GM12878 (cell line): ENCODE results near the gene PGAP3. TPM values are rescaled to one million over a fixed set of nuclear protein-coding genes. Genes with fewer than 3 reads are reported as not detected.

Source experiments
- ATAC-seq: fragments of 200-7000 bp; cut with Tn5 transposase; 3 replicates; pipeline ENCODE4 v1.9.1; 2020; ENCODE audit warnings: mild to moderate bottlenecking, moderate library complexity
- BruUV-seq: library from RNA; stranded (reverse); fragments of 400-500 nt; replicated peaks from 2 replicates; lab custom pipeline; 2021; lab: Mats Ljungman, UMichigan
- CTCF ChIA-PET: fragments of 300-600 bp; sonication (Branson Sonifier 250); formaldehyde crosslinking; extraction: SDS; loops from one replicate; lab custom pipeline; 2021; ENCODE audit warnings: inconsistent platforms; lab: Yijun Ruan, JAX
- POLR2A ChIA-PET: fragments of 350-600 bp; formaldehyde crosslinking; extraction: SDS; loops from one replicate; lab custom pipeline; 2021; ENCODE audit warnings: inconsistent platforms; lab: Charles Lee
- RAD21 ChIA-PET: fragments of 300-600 bp; sonication (Branson Sonifier 250); formaldehyde crosslinking; loops from one replicate; lab custom pipeline; 2023; ENCODE audit warnings: antibody characterized with exemption; ENCODE audit not compliant: unreplicated experiment; lab: Charles Lee
- SMC1A ChIA-PET: fragments of 300-600 bp; sonication (Branson Sonifier 250); formaldehyde crosslinking; loops from one replicate; lab custom pipeline; 2023; ENCODE audit not compliant: unreplicated experiment, uncharacterized antibody; lab: Charles Lee
- DNase-seq: peaks from one replicate; pipeline ENCODE4 v3.0.0-alpha.2; 2011; ENCODE audit warnings: low read depth, low spot score
- FAIRE-seq: peaks from 3 replicates; lab custom pipeline; 2011; peaks lifted over from hg19 to GRCh38; lab: Jason Lieb, UNC
- H2AFZ ChIP-seq: 2 replicates; pipeline ENCODE4 v1.6.0; 2011; ENCODE audit warnings: low read depth, low read length, control low read depth; ENCODE audit not compliant: control insufficient read depth
- H3K27ac ChIP-seq: 2 replicates; pipeline ENCODE4 v1.5.1; 2011; ENCODE audit warnings: control low read depth; ENCODE audit not compliant: control insufficient read depth, insufficient read depth
- H3K27me3 ChIP-seq, 2 experiments: replicated peaks in 1 of 2; 2 replicates each; pipeline versions ENCODE4 v1.6.0 to v1.6.1; 2011; ENCODE audit warnings: low read length in 1 of 2; ENCODE audit not compliant: control insufficient read depth in 2 of 2, insufficient read depth in 2 of 2
- H3K36me3 ChIP-seq, 2 experiments: 2 replicates each; pipeline ENCODE4 v1.5.1; 2011; ENCODE audit warnings: low read length in 1 of 2; ENCODE audit not compliant: control insufficient read depth in 2 of 2, insufficient read depth in 2 of 2
- H3K4me1 ChIP-seq: 2 replicates; pipeline ENCODE4 v1.6.1; 2011; ENCODE audit warnings: mild to moderate bottlenecking, low read length, moderate library complexity, mixed read lengths; ENCODE audit not compliant: control insufficient read depth, insufficient read depth
- H3K4me2 ChIP-seq: 2 replicates; pipeline ENCODE4 v1.6.0; 2011; ENCODE audit warnings: control low read depth; ENCODE audit not compliant: control insufficient read depth, insufficient read depth
- H3K4me3 ChIP-seq: fragments of 200-600 bp; sonication (generic); 2 replicates; pipeline ENCODE4 v1.5.1; 2016
- H3K79me2 ChIP-seq: 2 replicates; pipeline ENCODE4 v1.6.0; 2011; ENCODE audit warnings: low read length; ENCODE audit not compliant: control insufficient read depth, insufficient read depth
- H3K9ac ChIP-seq: 2 replicates; pipeline ENCODE4 v1.8.0; 2011; ENCODE audit warnings: low read length, control low read depth, mixed read lengths; ENCODE audit not compliant: control insufficient read depth, insufficient read depth
- H3K9me3 ChIP-seq: replicated peaks from 3 replicates; pipeline ENCODE4 v1.5.1; 2011; ENCODE audit warnings: mild to moderate bottlenecking, low read length; ENCODE audit not compliant: control insufficient read depth, insufficient read depth
- H4K20me1 ChIP-seq: 2 replicates; pipeline ENCODE4 v1.6.0; 2011; ENCODE audit not compliant: control insufficient read depth, insufficient read depth
- BHLHE40 ChIP-seq, 2 experiments: fragments of 450-650 bp in 1 of 2; IDR thresholded peaks; 2 replicates each; pipeline ENCODE4 v1.6.1; 2011 to 2017; ENCODE audit warnings: low read depth in 2 of 2, borderline replicate concordance in 1 of 2, improper control_type of control experiment in 1 of 2, low read length in 1 of 2, mild to moderate bottlenecking in 1 of 2
- NFYB ChIP-seq: IDR thresholded peaks from 2 replicates; pipeline ENCODE4 v1.6.1; 2011; ENCODE audit warnings: low read depth, mild to moderate bottlenecking, low read length, improper control_type of control experiment, moderate library complexity; ENCODE audit not compliant: insufficient read depth
- NRF1 ChIP-seq: conservative IDR thresholded peaks from 2 replicates; pipeline ENCODE4 v1.6.1; 2011; ENCODE audit warnings: mild to moderate bottlenecking, low read depth, low read length, improper control_type of control experiment
- SMAD1 ChIP-seq: fragments of 450-650 bp; IDR thresholded peaks from 2 replicates; pipeline ENCODE4 v1.6.1; 2018; ENCODE audit warnings: mild to moderate bottlenecking, low read depth; ENCODE audit not compliant: partially characterized antibody
- TCF7 ChIP-seq: IDR thresholded peaks from 2 replicates; pipeline ENCODE4 v1.6.1; 2014; ENCODE audit warnings: antibody characterized with exemption, borderline replicate concordance
- WGBS: methylation state at CpG from one replicate; pipeline ENCODE4 v1.1.6; 2016; ENCODE audit warnings: low lambda C conversion rate; ENCODE audit not compliant: insufficient replicate concordance, insufficient coverage; ENCODE audit errors: missing lambda C conversion rate; 5-methylcytosine and 5-hydroxymethylcytosine counted together
- in situ Hi-C: fragments of 300-500 bp; cut with MboI; formaldehyde crosslinking; loops from 9 replicates; pipeline ENCODE4 v1.14.3; 2018; ENCODE audit warnings: mixed read lengths
- intact Hi-C: fragments of 100-400 bp; cut with micrococcal nuclease; formaldehyde crosslinking; loops from one replicate; pipeline ENCODE4 v1.14.2; 2022; ENCODE audit not compliant: unreplicated experiment
- polyA plus RNA-seq, 11 experiments: library from polyadenylated mRNA; depleted of rRNA in 4 of 11; unstranded in 6 of 11; stranded (reverse) in 5 of 11; fragments of >200 nt; fragmentation: Nextera tagmentation in 4 of 11; fragmentation: Illumina TruSeq in 1 of 11; extraction: Ambion mirVana in 4 of 11; extraction: Trizol in 1 of 11; gene quantifications; 1 replicate in 1 of 11; 2 replicates in 10 of 11; pipeline versions ENCODE4 v1.2.1 to v1.2.3, GENCODE V29; 2011 to 2016; ENCODE audit warnings: inconsistent platforms in 2 of 11, missing spikeins in 2 of 11, low read depth in 1 of 11
- total RNA-seq, 4 experiments: library from RNA; depleted of rRNA in 3 of 4; stranded (reverse); fragments of >200 nt in 3 of 4; fragmentation: Illumina TruSeq in 1 of 4; extraction: Trizol in 1 of 4; gene quantifications; 2 replicates each; pipeline versions ENCODE4 v1.2.1 to v1.2.3, GENCODE V29; 2013 to 2021
- TF ChIP-seq, protein P1 (sequence below): IDR thresholded peaks from 2 replicates; pipeline ENCODE4 v1.6.1; 2012; ENCODE audit warnings: low read depth, low read length, improper control_type of control experiment

The PGAP3 gene
- total and polyA plus RNA-seq, 10 of the 15 experiments (the other 5 are each of a cell fraction or from before 2014, with no cell fraction given), result 0.21 to 10.0 (median 5.3) TPM

DNA sequence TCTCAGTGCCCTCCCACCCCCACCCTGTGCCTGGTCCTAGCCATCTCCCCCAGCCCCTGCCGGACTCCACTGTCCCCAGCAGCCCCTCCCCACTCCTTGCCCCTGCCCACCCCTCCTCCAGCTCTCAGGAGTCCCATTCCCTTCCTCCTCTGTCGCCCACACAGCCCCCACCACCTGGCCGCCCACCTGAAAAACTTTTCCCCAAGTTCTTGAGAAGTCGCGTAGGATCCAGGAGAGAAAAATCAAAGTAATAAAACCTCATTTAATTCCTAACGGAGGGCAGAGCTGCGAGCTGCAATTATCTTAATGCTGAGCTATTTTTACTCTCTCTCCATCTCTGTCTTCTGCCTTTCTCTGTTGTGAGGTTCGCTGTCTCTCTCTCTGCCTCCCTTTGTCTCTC, 63.5 kb downstream of the PGAP3 start:
- ATAC-seq (no peak), FAIRE-seq (no peak)
- ChIA-PET RAD21 (interaction anchor here (1.2 to 2.9 kb wide), 2 partner anchors 76 to 129 kb away, joined by 4 to 23 read pairs; no protein-coding TSS in a partner anchor), POLR2A (interaction anchor here (0.6 kb wide), 1 partner anchor 131 kb away, joined by 3 read pairs; no protein-coding TSS in a partner anchor), SMC1A (interaction anchor here (1.0 to 5.4 kb wide), 4 partner anchors 76 to 248 kb away, joined by 3 to 36 read pairs (median 12); partner anchors contain the start of gene MIEN1)
- no TSS peak for BruUV-seq
- no peaks in the 10 kb centered on the region for H4K20me1 ChIP-seq
- 54% methylated on average over 6 of the region's 8 CpGs for WGBS
- no peaks in the 10 kb centered on the region for H3K79me2 ChIP-seq
- no peaks in the 10 kb centered on the region for H3K9me3 ChIP-seq
- H3K27me3 ChIP-seq, result peaks cover 7 to 8% of the 10 kb centered on the region in 2 experiments
- no peak overlapping the region for H2AFZ ChIP-seq
- no peak overlapping the region for H3K9ac ChIP-seq
- no peaks in the 10 kb centered on the region for H3K36me3 ChIP-seq
- H3K4me2 ChIP-seq, result no peak overlapping the region
- intact Hi-C loops, result loop anchor here (5.0 kb wide), 3 partner anchors 108 to 403 kb away; partner anchors contain the start of genes IKZF3 and MIEN1
- TF ChIP-seq, protein P1, sequence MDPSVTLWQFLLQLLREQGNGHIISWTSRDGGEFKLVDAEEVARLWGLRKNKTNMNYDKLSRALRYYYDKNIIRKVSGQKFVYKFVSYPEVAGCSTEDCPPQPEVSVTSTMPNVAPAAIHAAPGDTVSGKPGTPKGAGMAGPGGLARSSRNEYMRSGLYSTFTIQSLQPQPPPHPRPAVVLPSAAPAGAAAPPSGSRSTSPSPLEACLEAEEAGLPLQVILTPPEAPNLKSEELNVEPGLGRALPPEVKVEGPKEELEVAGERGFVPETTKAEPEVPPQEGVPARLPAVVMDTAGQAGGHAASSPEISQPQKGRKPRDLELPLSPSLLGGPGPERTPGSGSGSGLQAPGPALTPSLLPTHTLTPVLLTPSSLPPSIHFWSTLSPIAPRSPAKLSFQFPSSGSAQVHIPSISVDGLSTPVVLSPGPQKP, result no peak
- TF ChIP-seq NRF1 (no peak), BHLHE40 (IDR thresholded peaks at IDR 0.05; ENCODE audit: borderline replicate concordance in 1 of 2, low read depth in 2 of 2, low read length in 1 of 2) (no peak), TCF7 (no peak), NFYB (no peak), SMAD1 (no peak)
- TF ChIP-seq, all 136 proteins: peak for 0
- no peak overlapping the region for H3K4me3 ChIP-seq
- in situ Hi-C loops, result loop anchor here (5.0 kb wide), 2 partner anchors 128 to 358 kb away; partner anchors contain the start of gene PSMD3
- CTCF ChIA-PET, result interaction anchor here (1.0 to 8.9 kb wide), 10 partner anchors 13 to 381 kb away, joined by 3 to 225 read pairs (median 6); partner anchors contain the start of genes MIEN1, PNMT, PSMD3 and STARD3
- H3K4me1 ChIP-seq, result peaks cover 5% of the 10 kb centered on the region
- DNase-seq, result no peak
- no peak overlapping the region for H3K27ac ChIP-seq
